Stimulated activated CD8-positive, alpha-beta memory T cell treated with anti-CD3 and anti-CD28 coated beads, Interleukin-7, amount 100 ng/mL, for 1 hour (primary cell): ENCODE results near the gene LBH.

Experiments
- DNase-seq, 2 donors: peaks; one replicate each; pipeline ENCODE4 v3.0.0-alpha.2; 2020; ENCODE audit warnings: low read depth in 2 of 2

Gene LBH

DNA sequence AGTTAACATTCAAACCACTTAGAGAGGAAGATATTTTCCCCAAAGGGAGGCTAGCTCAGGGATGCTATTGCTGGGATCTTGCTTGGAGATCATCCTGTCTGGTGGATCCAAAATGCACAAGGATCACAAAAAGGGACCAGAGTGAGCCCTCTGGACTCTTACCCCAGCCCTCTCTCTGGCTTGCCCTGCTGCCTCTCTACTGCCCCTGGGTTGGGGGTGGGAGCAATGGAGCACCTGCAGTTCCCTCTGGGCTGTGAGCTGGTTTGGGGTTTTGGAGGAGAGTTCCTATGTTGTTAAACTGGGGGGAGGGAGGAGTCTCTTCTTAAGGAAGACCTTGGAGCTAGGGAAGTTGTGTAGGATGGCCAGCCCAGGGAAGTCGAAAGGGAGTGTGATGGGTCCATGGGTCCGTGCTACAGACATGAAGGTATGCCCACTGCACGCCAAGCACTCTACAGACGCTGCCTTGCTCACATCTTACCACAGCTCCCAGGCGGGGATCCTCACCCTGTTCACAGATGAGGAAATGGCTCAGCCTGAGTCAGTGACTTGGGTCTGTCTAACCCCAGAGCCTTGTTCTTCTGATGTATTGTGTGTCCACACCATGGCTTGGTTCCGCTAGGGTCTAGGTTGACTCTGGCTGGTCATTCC, 3.8 kb downstream of the LBH start:
- peak in 1 of 2 donors; percentile 24 for DNase-seq

- no peak for DNase-seq
Measured at GRCh38 chr2:30235859-30236535, 4.7 kb downstream of the LBH start.

- DNase-seq = no peak
Measured at GRCh38 chr2:30236591-30237238, 5.4 kb downstream of the LBH start.

DNA sequence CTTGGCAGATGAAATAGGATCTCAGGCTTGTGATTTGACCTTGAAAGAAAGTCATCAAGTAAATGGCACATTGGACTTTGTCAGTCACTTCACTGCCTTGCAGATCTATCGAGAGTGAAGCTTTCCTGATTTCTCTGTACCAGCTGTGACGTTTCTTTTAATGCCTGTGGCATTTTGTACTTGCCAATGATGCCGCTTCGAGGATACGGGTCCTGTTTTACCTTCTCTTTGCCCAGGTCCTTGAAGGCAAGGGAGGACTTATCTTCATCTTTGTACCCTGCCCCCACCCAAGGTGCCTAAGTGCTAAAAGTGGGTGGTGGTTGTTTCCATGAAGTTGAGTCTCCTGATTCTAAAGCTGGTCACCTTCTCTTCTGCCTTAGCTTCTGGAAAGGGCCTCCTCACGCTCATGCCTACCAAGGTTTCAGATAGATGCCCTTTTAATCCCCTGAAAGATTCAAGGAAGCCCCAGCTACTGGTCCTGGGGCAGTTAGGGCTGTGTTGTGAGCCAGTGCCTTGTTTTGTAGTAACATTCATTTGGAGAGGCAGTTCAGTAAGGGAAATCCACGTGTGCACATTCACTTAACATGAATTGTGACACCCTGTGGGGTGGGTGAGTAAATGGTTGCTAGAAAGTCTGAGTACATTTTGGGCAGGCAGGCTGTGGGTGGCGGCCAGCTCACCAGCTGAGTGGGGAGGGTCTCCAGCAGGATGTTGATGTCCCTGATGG, 6.1 kb downstream of the LBH start:
- no peak for DNase-seq

- DNase-seq = no peak
Measured at GRCh38 chr2:30237966-30238800, 6.8 kb downstream of the LBH start.

- peak in 1 of 2 donors; percentile 48 for DNase-seq
Measured at GRCh38 chr2:30239308-30239985, 8.1 kb downstream of the LBH start.

- no peak for DNase-seq
Measured at GRCh38 chr2:30239986-30240752, 8.8 kb downstream of the LBH start.

DNA sequence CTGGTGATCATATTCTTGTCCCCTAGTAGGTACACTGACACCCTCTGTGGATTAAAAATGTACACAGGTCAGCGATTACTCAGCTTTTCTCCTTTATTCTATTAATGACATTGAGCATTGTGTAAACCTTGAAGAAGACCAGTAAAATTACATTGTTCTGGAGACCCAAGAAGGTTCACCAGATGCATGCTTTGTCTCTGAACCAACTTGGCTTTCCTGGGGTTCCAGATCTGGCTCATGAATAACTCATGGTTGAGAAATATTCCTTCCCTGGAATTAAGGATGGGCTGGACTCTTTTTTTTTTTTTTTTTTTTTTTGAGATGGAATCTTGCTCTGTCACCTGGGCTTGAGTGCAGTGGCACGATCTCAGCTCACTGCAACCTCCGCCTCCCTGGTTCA, 11.9 kb downstream of the LBH start:
- DNase-seq = no peak

GRCh38 chr2:30245364-30245763, 14.0 kb downstream of the LBH start:
- DNase-seq = no peak

DNA sequence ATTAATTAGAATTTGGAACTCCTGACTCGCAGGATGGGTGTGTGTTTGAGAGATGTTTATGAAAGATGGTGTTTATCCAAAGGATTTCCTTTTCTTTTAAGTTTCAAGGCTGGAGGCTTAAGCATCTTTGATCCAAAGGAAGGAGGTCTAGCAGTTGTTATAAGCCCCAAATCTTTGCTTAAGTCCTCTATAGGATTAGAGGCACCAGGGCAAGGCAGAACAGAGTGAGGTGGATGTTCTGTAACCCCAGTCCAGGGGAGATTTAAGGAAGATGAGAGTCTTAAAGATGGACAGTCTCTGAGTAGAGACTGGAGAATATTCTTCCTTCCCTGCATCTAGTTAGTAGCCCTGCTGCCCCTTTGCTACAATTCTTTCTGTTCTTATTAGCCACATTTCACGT, 17.5 kb downstream of the LBH start:
- DNase-seq = no peak

DNA sequence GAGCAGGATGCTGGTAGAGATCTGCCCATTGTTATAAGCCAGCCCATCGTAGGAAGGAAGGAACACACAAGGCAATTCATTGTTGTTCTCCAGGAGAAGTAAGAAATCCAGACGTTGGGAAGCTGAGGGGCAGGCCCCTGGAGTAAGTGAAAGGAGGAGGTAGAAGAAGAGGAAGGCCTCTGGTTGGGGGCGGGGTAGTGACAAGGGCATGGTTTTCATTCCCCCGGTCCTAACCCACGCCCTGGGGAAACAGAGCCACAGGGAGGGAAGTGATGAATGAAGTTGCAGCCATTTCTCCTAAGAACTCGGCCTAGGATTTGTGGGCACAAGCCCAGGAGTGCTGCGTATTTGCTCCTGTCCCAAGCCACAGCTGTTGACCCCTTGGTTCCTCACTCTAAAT, 18.0 kb downstream of the LBH start:
- DNase-seq = no peak

GRCh38 chr2:30250421-30250820, 19.1 kb downstream of the LBH start:
- DNase-seq = no peak

GRCh38 chr2:30252723-30253701, 21.7 kb downstream of the LBH start:
- DNase-seq = peak in 1 of 2 donors; percentile 25

- DNase-seq = no peak
Measured at GRCh38 chr2:30253873-30254684, 22.7 kb downstream of the LBH start.

GRCh38 chr2:30254685-30255001, 23.3 kb downstream of the LBH start:
- no peak for DNase-seq

DNA sequence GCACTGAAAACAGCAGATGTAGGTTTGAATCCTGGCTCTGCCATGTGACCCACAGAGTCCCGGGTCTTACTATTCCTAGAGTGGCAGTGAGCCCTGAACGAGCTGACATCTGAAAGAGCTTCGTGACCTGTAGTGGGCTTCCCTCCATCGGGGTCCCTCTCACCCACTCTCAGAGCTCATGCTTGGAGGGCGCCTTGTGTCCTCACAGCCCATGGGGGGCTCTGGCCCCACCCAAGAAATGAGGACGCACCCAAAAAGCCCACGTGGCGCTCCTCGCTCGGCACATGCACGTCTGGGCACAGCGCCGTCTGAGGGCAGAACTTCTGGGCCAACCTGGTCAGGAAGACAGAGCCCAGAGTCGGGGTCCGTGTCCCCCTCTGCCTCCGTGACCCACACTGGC, 23.7 kb downstream of the LBH start:
- no peak for DNase-seq

DNA sequence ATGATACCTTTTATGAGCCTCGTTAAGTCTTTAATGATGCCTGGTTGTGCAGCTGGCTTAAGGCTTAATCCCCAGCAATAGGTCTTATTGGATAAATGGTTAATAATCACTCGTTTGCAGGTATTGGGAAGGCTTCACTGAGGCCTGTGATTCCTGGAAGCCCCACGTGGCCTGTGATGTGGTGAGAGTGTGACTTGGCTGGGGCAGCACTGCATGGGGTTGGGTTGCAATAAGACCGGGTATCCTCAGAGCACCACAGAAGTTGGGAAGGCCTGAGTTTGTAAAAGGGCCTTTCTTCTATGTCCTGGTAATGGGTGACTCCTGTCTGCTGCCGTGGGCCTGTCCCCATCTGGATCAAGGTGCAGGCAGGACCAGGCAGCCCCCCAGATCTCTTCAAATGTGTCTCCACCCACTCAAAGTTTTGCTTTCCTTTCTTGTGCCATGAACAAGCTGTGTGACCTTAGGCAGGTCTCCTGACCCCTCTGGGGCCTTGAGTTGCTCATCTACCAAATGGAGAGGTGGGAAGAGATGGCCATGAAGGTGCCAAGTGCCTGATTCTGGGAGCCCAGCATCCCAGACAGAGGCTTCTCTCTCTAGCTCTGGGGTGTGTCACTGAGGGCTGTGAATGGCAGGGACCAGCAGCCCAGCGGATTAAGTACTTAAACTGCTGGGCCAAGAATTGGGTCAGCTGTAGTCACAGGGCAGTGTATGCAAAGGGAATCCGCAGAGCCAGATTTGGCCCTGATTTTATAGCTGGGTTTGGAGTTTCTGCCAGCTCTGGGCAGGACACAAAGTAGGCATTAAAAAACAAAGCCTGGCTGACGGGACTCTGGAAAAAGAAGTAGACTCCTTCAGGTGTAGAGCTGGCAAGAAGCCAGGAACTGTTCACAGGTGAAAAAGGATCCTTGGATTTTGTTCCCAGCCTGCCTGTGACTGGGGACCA, 24.4 kb downstream of the LBH start:
- DNase-seq = no peak
